Measurements from ENCODE around the gene CDH18. TPM values are rescaled to one million over a fixed set of nuclear protein-coding genes. Genes with fewer than 3 reads are reported as not detected.

Gene CDH18
- total RNA-seq, 1 experiment from 2014 or later: not detected

GRCh38 chr5:19734776-19735175 is 253.2 kb downstream of the CDH18 start:
- H4K20me1 ChIP-seq (ENCODE audit: insufficient read depth): no peaks in the 10 kb centered on the region
- no peaks in the 10 kb centered on the region for H3K27me3 ChIP-seq (ENCODE audit: insufficient read depth, low read length)
- TF ChIP-seq CEBPB (IDR thresholded peaks at IDR 0.05; ENCODE audit: low read depth) (no peak), FOSL1 (IDR thresholded peaks at IDR 0.05; ENCODE audit: low read depth) (no peak), EZH2phosphoT487 (IDR thresholded peaks at IDR 0.05; ENCODE audit: borderline replicate concordance) (no peak)
- no peak overlapping the region for H3K9ac ChIP-seq (ENCODE audit: low read length)
- no peaks in the 10 kb centered on the region for H3K4me1 ChIP-seq (ENCODE audit: control insufficient read depth in 1 of 2, insufficient read depth in 2 of 2, low read length in 2 of 2)
- H3K79me2 ChIP-seq (ENCODE audit: insufficient read depth, low read length): no peaks in the 10 kb centered on the region
- RAD21 ChIA-PET (ENCODE audit: low non-redundant PET in 1 of 2, low total read pairs in 2 of 2, uncharacterized antibody in 2 of 2, unreplicated experiment in 2 of 2): no interaction called here
- CTCF ChIA-PET: no interaction called here
- DNase-seq (ENCODE audit: low read depth, low spot score) (no peak), ATAC-seq (no peak)
- intact Hi-C loops (cut with micrococcal nuclease): no loop called here
- H3K27ac ChIP-seq (ENCODE audit: low read depth, low read length): no peak overlapping the region
- H3K9me3 ChIP-seq (ENCODE audit: control insufficient read depth in 1 of 2, insufficient read depth in 1 of 2, low read depth in 1 of 2, low read length in 2 of 2): peaks cover 18 to 20% of the 10 kb centered on the region in 2 experiments; a peak in 2 of 4 replicates
- no peak overlapping the region for H3K4me3 ChIP-seq (replicated peaks in 1 of 2; ENCODE audit: low read depth in 1 of 2, low read length in 2 of 2)
- H3K4me2 ChIP-seq (ENCODE audit: low read length): no peak overlapping the region
- no peak overlapping the region for H2AFZ ChIP-seq (ENCODE audit: low read depth, low read length, poor library complexity, severe bottlenecking)
- no peaks in the 10 kb centered on the region for H3K36me3 ChIP-seq (ENCODE audit: control insufficient read depth in 1 of 2, insufficient read depth in 2 of 2, low read length in 2 of 2)
- POLR2A ChIA-PET: no interaction called here
- BruUV-seq (replicated peaks): no TSS peak
- no peaks in the 10 kb centered on the region for H3K9me2 ChIP-seq (ENCODE audit: insufficient read depth)

- H4K20me1 ChIP-seq (ENCODE audit: insufficient read depth): no peaks in the 10 kb centered on the region
- BruUV-seq (replicated peaks): no TSS peak
Measured at GRCh38 chr5:19733612-19734495, 254.1 kb downstream of the CDH18 start.

More at GRCh38 chr5:19733612-19734495, 254.1 kb downstream of the CDH18 start:
- intact Hi-C loops (cut with micrococcal nuclease): no loop called here
- Histone ChIP-seq H3K4me2 (ENCODE audit: low read length) (no peak overlapping the region), H3K4me3 (replicated peaks in 1 of 2; ENCODE audit: low read depth in 1 of 2, low read length in 2 of 2) (no peak overlapping the region), H3K27ac (ENCODE audit: low read depth, low read length) (no peak overlapping the region), H3K79me2 (ENCODE audit: insufficient read depth, low read length) (no peaks in the 10 kb centered on the region), H3K9ac (ENCODE audit: low read length) (no peak overlapping the region), H3K4me1 (ENCODE audit: control insufficient read depth in 1 of 2, insufficient read depth in 2 of 2, low read length in 2 of 2) (no peaks in the 10 kb centered on the region), H3K36me3 (ENCODE audit: control insufficient read depth in 1 of 2, insufficient read depth in 2 of 2, low read length in 2 of 2) (no peaks in the 10 kb centered on the region), H2AFZ (ENCODE audit: low read depth, low read length, poor library complexity, severe bottlenecking) (no peak overlapping the region), H3K27me3 (ENCODE audit: insufficient read depth, low read length) (no peaks in the 10 kb centered on the region), H3K9me2 (ENCODE audit: insufficient read depth) (no peaks in the 10 kb centered on the region), H3K9me3 (ENCODE audit: control insufficient read depth in 1 of 2, insufficient read depth in 1 of 2, low read depth in 1 of 2, low read length in 2 of 2) (peaks cover 18% of the 10 kb centered on the region in 2 experiments; a peak in 2 of 4 replicates)
- ChIA-PET CTCF (no interaction called here), RAD21 (ENCODE audit: low non-redundant PET in 1 of 2, low total read pairs in 2 of 2, uncharacterized antibody in 2 of 2, unreplicated experiment in 2 of 2) (no interaction called here), POLR2A (no interaction called here)
- ATAC-seq: no peak
- no peak for DNase-seq (ENCODE audit: low read depth, low spot score)
- TF ChIP-seq SIN3A (IDR thresholded peaks at IDR 0.05; ENCODE audit: low read depth): no peak
- no peak for TF ChIP-seq EZH2phosphoT487 (IDR thresholded peaks at IDR 0.05; ENCODE audit: borderline replicate concordance)
- TF ChIP-seq ZFX (IDR thresholded peaks at IDR 0.05): no peak
- no peak for TF ChIP-seq CBX3 (IDR thresholded peaks at IDR 0.05; ENCODE audit: low read depth)
- TF ChIP-seq CEBPB (IDR thresholded peaks at IDR 0.05; ENCODE audit: low read depth): no peak
- TF ChIP-seq ELF1 (IDR thresholded peaks at IDR 0.05; ENCODE audit: borderline replicate concordance, low read depth): no peak
- TF ChIP-seq SRF (IDR thresholded peaks at IDR 0.05; ENCODE audit: low read depth): no peak
- no peak for TF ChIP-seq EGR1 (IDR thresholded peaks at IDR 0.05; ENCODE audit: low read depth)
- no peak for TF ChIP-seq FOSL1 (IDR thresholded peaks at IDR 0.05; ENCODE audit: low read depth)
- no peak for TF ChIP-seq REST (IDR thresholded peaks at IDR 0.05; ENCODE audit: low read depth)
- no peak for TF ChIP-seq POLR2A (IDR thresholded peaks at IDR 0.05; ENCODE audit: borderline replicate concordance, extremely low read depth, insufficient read depth, insufficient read length)
- no peak for TF ChIP-seq RAD21 (IDR thresholded peaks at IDR 0.05; ENCODE audit: low read depth)
- TF ChIP-seq JUND (IDR thresholded peaks at IDR 0.05): no peak
- no peak for TF ChIP-seq YY1 (IDR thresholded peaks at IDR 0.05; ENCODE audit: extremely low read depth, insufficient replicate concordance, low read depth, low read length)
- no peak for TF ChIP-seq EZH2 (IDR thresholded peaks at IDR 0.05)
- TF ChIP-seq ZBTB33 (IDR thresholded peaks at IDR 0.05; ENCODE audit: extremely low read depth, insufficient replicate concordance, low read length): no peak
